A673 (cell line): ENCODE measurements around the gene LSM6.

Experiments
- CTCF ChIP-seq: fragments of 300-800, 200-600 bp; sonication (generic); conservative IDR thresholded peaks from 2 replicates; pipeline ENCODE4 v1.5.1; 2017; ENCODE audit warnings: low read depth, mild to moderate bottlenecking, antibody characterized with exemption, low read length, moderate library complexity, mixed read lengths
- EZH2 ChIP-seq: fragments of 200-600 bp; sonication (generic); IDR thresholded peaks from 2 replicates; pipeline ENCODE4 v1.6.1; 2017; ENCODE audit warnings: borderline replicate concordance, low read depth, mild to moderate bottlenecking, mixed read lengths, antibody characterized with exemption, low read length; ENCODE audit not compliant: poor library complexity, severe bottlenecking

GRCh38 chr4:146211440-146211839, 35.9 kb downstream of the LSM6 start:
- TF ChIP-seq CTCF, result no peak
- TF ChIP-seq EZH2, result no peak
